ENCODE measurements around the gene SLBP. TPM values are rescaled to one million over a fixed set of nuclear protein-coding genes. Genes with fewer than 3 reads are reported as not detected.
"Not testable (repeated sequence)": the region's sequence is repeated elsewhere in the genome, so short reads cannot be mapped to it uniquely, and the experiment has no call there.

SLBP gene
- total RNA-seq, 1 donor from 2014 or later, result 51.9 TPM

- no peak for DNase-seq (ENCODE audit: low read depth)
These were observed 35.3 kb downstream of the SLBP start for GRCh38 chr4:1676605-1677525.

- no peak for DNase-seq (ENCODE audit: low read depth)
These were observed 36.3 kb downstream of the SLBP start for GRCh38 chr4:1675802-1676137.

- no peak for DNase-seq (ENCODE audit: low read depth)
These were observed 36.9 kb downstream of the SLBP start for GRCh38 chr4:1675136-1675801.

DNA sequence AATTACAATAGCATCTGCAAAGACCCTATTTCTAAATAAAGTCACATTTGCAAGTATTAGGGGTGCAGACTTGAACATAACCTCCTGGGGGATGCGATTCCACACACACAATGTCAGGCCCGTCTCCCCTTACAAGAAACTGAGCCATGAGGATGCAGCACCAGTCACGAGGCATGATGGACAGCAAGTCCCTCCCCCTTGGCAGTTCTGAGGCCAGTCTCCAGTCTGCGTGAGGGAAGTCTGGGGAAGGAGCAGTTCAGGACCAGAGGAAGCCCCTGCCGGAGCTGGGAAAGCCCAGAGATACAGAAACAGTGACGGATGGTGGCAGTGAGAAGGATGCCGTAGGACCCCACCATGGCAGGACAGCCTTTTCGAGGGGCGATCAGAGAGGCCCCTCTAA is 37.4 kb downstream of the SLBP start:
- DNase-seq (ENCODE audit: low read depth), result no peak

DNA sequence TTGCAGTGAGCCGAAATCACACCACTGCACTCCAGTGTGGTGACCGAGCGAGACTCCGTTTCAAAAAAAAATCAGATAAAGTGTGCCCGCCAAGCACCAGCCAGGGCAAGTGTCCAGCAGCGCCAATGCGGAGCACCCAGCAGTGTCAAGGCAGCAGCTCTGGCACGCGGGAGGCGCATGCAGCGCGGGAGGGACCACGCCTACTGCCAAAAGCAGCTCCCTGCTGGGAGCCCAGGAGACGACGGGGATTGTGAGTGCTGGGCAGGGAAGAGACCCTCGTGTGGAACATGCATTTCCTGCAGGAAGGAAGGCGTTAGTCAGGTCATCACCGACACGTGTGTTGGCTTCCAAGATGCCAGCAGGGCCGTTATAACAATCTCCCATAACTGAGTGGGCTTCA is 38.4 kb downstream of the SLBP start:
- no peak for DNase-seq (ENCODE audit: low read depth)

- not testable (repeated sequence) for DNase-seq (ENCODE audit: low read depth)
These were observed 41.1 kb downstream of the SLBP start for GRCh38 chr4:1671011-1671410.

- no peak for DNase-seq (ENCODE audit: low read depth)
These were observed 41.8 kb downstream of the SLBP start for GRCh38 chr4:1670279-1670678.

DNA sequence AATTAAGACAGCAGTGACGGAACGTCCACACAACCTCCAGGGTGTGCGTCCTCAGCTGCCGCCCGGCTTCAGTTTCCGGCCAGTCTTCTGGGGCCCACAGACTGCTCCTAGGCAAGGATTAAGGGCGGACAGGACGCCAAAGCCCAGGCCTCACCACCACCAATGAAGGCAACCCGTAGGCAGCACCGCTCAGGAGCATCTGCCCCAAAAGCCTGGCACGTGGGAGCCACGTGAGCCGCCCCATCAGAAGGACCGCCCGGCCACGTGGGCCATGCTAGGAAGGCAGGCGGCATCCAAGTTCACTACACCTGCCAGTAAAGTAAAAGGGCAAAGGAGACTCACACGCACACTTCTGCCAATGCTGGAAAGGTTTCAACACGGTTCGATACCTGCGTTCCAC is 42.3 kb downstream of the SLBP start:
- no peak for DNase-seq (ENCODE audit: low read depth)

DNA sequence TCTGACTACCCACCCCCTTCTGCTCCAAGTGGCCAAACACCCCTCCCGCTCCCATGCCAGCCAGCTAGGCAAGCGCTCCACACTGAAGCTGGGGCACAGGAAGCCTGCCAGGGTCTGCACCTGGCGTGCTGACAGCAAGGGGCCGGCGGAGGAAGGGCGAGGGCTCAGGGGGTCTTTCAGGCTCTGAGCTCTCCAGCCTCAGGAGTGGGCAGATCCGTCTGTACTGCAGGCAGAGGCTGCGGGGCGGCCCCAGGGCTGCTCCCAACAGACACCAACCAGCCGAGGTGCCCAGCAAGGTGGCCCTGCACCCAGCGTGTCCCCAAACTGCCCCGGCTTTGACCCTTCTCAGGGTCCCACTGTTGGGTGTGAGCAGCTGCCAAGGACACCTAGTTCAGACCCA is 42.8 kb downstream of the SLBP start:
- no peak for DNase-seq (ENCODE audit: low read depth)

DNA sequence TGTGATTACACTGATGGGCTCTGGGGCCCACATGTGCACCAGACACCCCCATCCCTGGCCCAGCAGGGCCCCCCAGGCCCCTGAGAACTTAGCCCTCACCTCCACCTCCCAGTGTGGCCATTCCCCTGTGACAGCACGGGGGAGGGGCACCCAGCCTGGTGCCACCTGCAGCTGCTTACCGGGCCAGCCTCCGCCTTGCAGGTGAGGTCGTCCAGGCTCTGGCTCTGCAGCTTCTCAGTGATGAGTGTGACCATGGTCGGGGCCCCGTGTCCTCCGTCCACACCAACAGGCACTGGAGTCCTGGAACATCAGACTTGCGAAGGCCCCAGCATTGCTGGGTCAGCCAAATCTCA is 43.7 kb downstream of the SLBP start:
- no peak for DNase-seq (ENCODE audit: low read depth)

GRCh38 chr4:1667273-1667672 is 44.8 kb downstream of the SLBP start:
- DNase-seq (ENCODE audit: low read depth), result no peak

GRCh38 chr4:1666391-1666790 is 45.7 kb downstream of the SLBP start:
- DNase-seq (ENCODE audit: low read depth), result no peak

GRCh38 chr4:1664141-1664540 is 48.0 kb downstream of the SLBP start:
- DNase-seq (ENCODE audit: low read depth), result no peak

DNA sequence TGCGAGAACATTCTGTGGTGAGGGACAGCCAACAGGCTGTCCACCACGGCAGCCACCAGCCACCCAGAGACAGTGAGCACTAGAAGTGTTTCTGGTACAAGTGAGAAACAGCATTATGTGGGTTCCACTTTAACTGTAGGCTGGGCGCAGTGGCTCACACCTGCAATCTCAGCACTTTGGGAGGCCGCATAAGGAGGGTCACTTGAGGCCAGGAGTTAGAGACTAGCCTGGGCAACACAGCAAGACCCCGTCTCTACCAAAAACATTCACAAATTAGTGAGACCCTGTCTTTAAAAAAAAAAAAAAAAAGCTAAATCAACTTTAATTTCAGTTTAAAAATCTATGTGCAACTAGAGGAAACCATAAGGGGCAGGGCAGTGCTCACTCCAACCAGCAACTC is 48.6 kb downstream of the SLBP start:
- no peak for DNase-seq (ENCODE audit: low read depth)

- no peak for DNase-seq (ENCODE audit: low read depth)
These were observed 50.4 kb downstream of the SLBP start for GRCh38 chr4:1661695-1662094.

DNA sequence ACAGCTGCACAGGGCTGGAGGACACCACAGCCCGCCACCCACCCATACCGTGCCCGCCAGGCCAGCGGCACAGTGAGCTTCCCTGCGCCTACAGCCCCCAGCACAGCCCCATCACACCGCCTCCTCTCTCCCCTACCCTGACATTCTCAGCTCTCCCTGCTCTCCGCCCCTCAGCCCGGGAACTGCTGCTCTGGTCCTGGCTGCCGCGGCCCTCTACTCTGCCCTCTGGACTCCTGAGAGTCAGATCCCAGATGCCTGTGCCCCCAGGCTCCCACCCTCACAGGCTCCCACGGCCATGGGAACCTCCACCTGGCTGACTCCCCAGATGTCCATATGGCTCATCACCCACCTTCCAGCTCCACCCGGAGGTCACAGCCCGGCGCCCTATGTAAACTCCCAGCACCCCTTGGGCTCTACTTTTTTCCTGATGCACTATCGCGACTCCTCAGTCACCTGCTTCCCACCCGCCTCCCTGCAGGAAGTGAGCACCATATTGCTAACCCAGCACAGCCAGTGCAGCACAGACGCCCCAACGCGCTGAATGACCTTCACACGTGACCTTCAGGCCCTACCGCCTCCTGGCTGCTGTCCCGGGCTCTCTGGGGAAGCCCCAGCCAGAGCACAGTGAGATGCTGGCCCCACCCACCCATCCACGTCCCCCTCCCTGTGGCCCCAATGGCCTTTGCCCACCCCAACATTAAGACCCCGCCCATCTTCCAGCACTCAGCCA is 51.0 kb downstream of the SLBP start:
- DNase-seq (ENCODE audit: low read depth), result no peak

- DNase-seq (ENCODE audit: low read depth), result no peak
These were observed 52.7 kb downstream of the SLBP start for GRCh38 chr4:1659104-1660043.

GRCh38 chr4:1658581-1658980 is 53.5 kb downstream of the SLBP start:
- DNase-seq (ENCODE audit: low read depth), result no peak

DNA sequence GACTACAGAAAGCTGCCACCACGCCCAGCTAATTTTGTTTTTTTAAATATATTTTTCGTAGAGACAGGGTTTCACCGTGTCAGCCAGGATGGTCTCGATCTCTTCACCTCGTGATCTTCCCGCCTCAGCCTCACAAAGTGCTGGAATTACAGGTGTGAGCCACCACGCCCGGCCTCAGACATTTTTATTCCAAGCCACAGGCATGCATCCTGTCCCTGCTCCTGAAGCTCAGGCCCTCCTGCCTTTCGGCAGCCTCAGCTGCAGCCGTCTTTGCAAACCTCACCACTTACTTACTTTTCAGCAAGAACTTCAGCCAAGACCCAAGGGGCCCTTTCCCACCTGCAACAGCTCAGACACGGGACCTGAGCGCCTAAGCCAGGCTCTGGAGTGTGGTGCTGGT is 54.0 kb downstream of the SLBP start:
- no peak for DNase-seq (ENCODE audit: low read depth)

DNA sequence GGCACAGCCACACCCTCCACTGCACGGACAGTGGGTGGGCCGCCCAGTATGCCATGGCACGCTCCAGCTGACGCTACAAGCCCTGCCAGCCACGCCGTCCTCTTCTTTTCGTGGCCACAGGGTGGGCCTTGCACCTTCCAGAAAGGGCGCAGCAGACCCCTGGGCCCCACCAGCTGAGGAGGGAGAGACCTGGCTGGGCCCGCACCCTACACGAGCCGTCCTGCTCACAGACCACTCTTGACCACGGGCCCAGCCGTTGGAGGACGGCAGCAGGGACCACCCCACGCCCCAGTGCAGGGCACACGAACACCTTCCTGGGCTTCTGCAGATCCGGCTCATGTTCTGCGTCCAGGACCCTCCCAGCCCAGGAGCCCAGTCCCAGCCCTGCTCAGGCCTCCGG is 55.1 kb downstream of the SLBP start:
- DNase-seq (ENCODE audit: low read depth), result no peak

DNA sequence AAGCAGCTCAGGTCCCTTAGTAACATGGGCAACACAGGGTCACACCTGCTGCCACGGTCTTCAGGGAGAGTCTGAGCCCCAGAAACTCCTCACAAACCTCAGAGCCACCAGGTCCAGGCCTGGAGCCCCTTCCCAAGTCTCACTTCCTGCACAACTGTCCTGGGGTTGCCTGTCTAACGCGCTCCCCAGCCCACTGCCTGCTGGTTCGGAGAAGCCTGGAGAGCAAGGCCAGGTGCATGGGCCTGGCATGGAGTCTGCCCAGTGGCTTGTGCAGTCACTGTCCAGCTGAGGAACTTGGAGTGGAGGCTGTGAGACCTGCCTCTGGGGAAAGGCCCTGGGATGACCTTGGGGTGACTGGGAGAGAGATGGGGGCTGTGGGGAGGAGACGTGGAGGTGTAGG is 56.0 kb downstream of the SLBP start:
- DNase-seq (ENCODE audit: low read depth), result no peak

DNA sequence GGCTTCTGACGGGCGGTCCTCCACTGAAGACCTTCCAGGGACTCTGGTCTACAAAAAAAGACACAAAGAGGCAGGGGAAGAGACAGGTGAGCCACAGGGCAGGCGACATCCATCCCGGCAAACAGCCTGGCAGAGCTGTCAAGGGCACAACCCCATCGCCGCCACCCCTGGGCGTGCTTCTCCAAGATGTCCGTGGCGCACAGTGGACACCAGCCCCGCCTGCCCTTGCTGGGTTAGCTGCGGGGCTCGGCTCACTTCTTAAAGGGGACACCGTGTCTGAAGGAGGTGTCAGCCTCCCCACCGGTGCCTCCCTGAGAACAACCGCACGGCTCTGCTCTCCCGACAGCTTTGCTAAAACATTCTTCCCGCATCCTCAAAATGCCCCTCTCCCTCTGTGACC is 56.4 kb downstream of the SLBP start:
- no peak for DNase-seq (ENCODE audit: low read depth)
